ENCODE data around the gene SMIM43. TPM values are rescaled to one million over a fixed set of nuclear protein-coding genes. Genes with fewer than 3 reads are reported as not detected.

SMIM43 gene
- total and polyA plus RNA-seq, 4 donors = 0.07 to 18.2 (median 0.16) TPM

GRCh38 chr4:121765368-121765705 lies 373 bp upstream of the SMIM43 start:
- Histone ChIP-seq H3K4me3 (no peak overlapping the region), H3K9me3 (ENCODE audit: control insufficient read depth in 4 of 4, insufficient read depth in 3 of 4, low read length in 3 of 4) (peaks cover 0 to 2% (median 0%) of the 10 kb centered on the region in 4 donors), H3K4me1 (ENCODE audit: control insufficient read depth in 5 of 5, insufficient read depth in 5 of 5, low read length in 5 of 5) (peaks cover 0 to 10% (median 4%) of the 10 kb centered on the region in 5 donors), H3K36me3 (ENCODE audit: control insufficient read depth in 4 of 4, insufficient read depth in 4 of 4, low read length in 4 of 4) (no peaks in the 10 kb centered on the region), H3K27me3 (ENCODE audit: control insufficient read depth in 3 of 3, insufficient read depth in 3 of 3, low read length in 2 of 3) (peaks cover 3 to 23% (median 21%) of the 10 kb centered on the region in 3 donors), H3K9ac (ENCODE audit: insufficient read depth in 1 of 2, low read length in 2 of 2) (no peak overlapping the region), H3K27ac (ENCODE audit: low read depth in 1 of 2, low read length in 1 of 2) (no peak overlapping the region)
- no peak for TF ChIP-seq CTCF (IDR thresholded peaks at IDR 0.05; ENCODE audit: control extremely low read depth, extremely low read depth)
- DNase-seq (no peak), ATAC-seq (ENCODE audit: insufficient read depth, low FRiP score) (peak; percentile 50)
- 18 to 21% methylated on average over 16 of the region's 16 CpGs for WGBS, 2 donors

GRCh38 chr4:121764303-121764701 lies 662 bp downstream of the SMIM43 start:
- peaks cover 0 to 2% (median 0%) of the 10 kb centered on the region in 4 donors for H3K9me3 ChIP-seq (ENCODE audit: control insufficient read depth in 4 of 4, insufficient read depth in 3 of 4, low read length in 3 of 4)
- no peaks in the 10 kb centered on the region for H3K36me3 ChIP-seq (ENCODE audit: control insufficient read depth in 4 of 4, insufficient read depth in 4 of 4, low read length in 4 of 4)
- DNase-seq = peak in 2 of 3 donors; percentile 28 to 43
- H3K4me1 ChIP-seq (ENCODE audit: control insufficient read depth in 5 of 5, insufficient read depth in 5 of 5, low read length in 5 of 5) = peaks cover 0 to 10% (median 4%) of the 10 kb centered on the region in 5 donors
- WGBS, 2 donors = 14 to 18% methylated on average over 14 of the region's 14 CpGs
- H3K9ac ChIP-seq (ENCODE audit: insufficient read depth in 1 of 2, low read length in 2 of 2) = peak overlapping the region in 1 of 2 donors; percentile 26
- H3K27ac ChIP-seq (ENCODE audit: low read depth in 1 of 2, low read length in 1 of 2) = no peak overlapping the region
- peak overlapping the region; percentile 40 for H3K4me3 ChIP-seq
- peaks cover 3 to 23% (median 21%) of the 10 kb centered on the region in 3 donors for H3K27me3 ChIP-seq (ENCODE audit: control insufficient read depth in 3 of 3, insufficient read depth in 3 of 3, low read length in 2 of 3)
- no peak for ATAC-seq (ENCODE audit: insufficient read depth, low FRiP score)
- TF ChIP-seq CTCF (IDR thresholded peaks at IDR 0.05; ENCODE audit: control extremely low read depth, extremely low read depth) = no peak

GRCh38 chr4:121760205-121760604 lies 4.8 kb downstream of the SMIM43 start:
- no peak for TF ChIP-seq CTCF (IDR thresholded peaks at IDR 0.05; ENCODE audit: control extremely low read depth, extremely low read depth)
- H3K36me3 ChIP-seq (ENCODE audit: control insufficient read depth in 4 of 4, insufficient read depth in 4 of 4, low read length in 4 of 4) = no peaks in the 10 kb centered on the region
- no peak overlapping the region for H3K27ac ChIP-seq (ENCODE audit: low read depth in 1 of 2, low read length in 1 of 2)
- 60 to 62% methylated on average over 3 of the region's 3 CpGs for WGBS, 2 donors
- H3K4me3 ChIP-seq = no peak overlapping the region
- no peak overlapping the region for H3K9ac ChIP-seq (ENCODE audit: insufficient read depth in 1 of 2, low read length in 2 of 2)
- H3K9me3 ChIP-seq (ENCODE audit: control insufficient read depth in 4 of 4, insufficient read depth in 3 of 4, low read length in 3 of 4) = peaks cover 0 to 2% (median 0%) of the 10 kb centered on the region in 4 donors
- peaks cover 3 to 16% (median 16%) of the 10 kb centered on the region in 3 donors for H3K27me3 ChIP-seq (ENCODE audit: control insufficient read depth in 3 of 3, insufficient read depth in 3 of 3, low read length in 2 of 3)
- ATAC-seq (ENCODE audit: insufficient read depth, low FRiP score) = no peak
- DNase-seq = no peak
- H3K4me1 ChIP-seq (ENCODE audit: control insufficient read depth in 5 of 5, insufficient read depth in 5 of 5, low read length in 5 of 5) = peaks cover 0 to 8% (median under 1%) of the 10 kb centered on the region in 5 donors

Measured in lung (tissue), 12 donors.